Measurements from ENCODE around the gene ICAM4. TPM values are rescaled to one million over a fixed set of nuclear protein-coding genes. Genes with fewer than 3 reads are reported as not detected.

The ICAM4 gene
- total and polyA plus RNA-seq, 2 of the 13 experiments (the other 11 are each of a cell fraction or from before 2014, with no cell fraction given) = 2.9 to 4.0 TPM

DNA sequence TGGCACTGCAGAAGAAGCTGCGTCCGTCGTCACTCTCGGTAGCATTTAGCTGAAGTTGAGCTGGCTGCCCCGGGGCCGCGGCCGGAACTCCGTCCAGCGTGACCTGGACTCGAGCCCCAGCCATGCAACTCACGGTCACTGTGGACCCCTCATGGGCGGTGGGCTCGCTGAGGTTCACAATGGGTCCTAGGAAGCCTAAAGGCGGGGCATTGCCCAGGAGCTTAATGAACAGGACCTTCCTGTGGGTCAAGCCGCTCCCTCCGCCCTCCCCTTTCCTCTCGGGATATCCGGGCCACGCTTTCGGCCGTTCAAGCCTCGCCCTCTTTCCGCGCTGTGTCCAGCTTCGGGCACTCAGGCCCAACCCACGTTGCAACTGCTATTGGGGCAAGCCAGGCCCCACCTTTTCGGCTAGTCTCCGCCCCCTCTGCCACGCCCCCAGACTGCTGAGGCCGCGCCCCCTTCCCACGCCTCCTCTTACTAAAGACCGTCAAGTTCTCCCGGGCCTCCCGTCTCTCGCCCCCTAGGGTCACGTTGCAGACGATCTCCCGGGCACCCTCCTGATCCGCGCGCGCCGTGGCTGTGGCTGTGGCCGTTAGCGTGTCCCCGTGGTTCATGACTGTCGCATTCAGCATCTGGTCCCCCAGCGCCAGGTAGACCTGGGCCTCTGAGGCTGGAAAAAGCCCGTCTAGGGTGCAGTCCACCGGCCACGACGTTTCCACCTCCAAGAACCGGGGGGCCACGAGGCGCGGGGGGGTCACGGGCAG lies 48.0 kb downstream of the ICAM4 start (continued):
- no peak for TF ChIP-seq HNRNPK (IDR thresholded peaks at IDR 0.05; ENCODE audit: low read depth, low read length, poor library complexity, severe bottlenecking)
- no peak for TF ChIP-seq ZFP62 (CRISPR knock-in tag; IDR thresholded peaks at IDR 0.05)
- TF ChIP-seq ZFP41 (CRISPR knock-in tag; IDR thresholded peaks at IDR 0.05; ENCODE audit: borderline replicate concordance) = no peak
- no peak for TF ChIP-seq ZNF260 (CRISPR knock-in tag; IDR thresholded peaks at IDR 0.05; ENCODE audit: borderline replicate concordance, low read depth)
- TF ChIP-seq, protein P1, sequence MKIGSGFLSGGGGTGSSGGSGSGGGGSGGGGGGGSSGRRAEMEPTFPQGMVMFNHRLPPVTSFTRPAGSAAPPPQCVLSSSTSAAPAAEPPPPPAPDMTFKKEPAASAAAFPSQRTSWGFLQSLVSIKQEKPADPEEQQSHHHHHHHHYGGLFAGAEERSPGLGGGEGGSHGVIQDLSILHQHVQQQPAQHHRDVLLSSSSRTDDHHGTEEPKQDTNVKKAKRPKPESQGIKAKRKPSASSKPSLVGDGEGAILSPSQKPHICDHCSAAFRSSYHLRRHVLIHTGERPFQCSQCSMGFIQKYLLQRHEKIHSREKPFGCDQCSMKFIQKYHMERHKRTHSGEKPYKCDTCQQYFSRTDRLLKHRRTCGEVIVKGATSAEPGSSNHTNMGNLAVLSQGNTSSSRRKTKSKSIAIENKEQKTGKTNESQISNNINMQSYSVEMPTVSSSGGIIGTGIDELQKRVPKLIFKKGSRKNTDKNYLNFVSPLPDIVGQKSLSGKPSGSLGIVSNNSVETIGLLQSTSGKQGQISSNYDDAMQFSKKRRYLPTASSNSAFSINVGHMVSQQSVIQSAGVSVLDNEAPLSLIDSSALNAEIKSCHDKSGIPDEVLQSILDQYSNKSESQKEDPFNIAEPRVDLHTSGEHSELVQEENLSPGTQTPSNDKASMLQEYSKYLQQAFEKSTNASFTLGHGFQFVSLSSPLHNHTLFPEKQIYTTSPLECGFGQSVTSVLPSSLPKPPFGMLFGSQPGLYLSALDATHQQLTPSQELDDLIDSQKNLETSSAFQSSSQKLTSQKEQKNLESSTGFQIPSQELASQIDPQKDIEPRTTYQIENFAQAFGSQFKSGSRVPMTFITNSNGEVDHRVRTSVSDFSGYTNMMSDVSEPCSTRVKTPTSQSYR (CRISPR knock-in tag; IDR thresholded peaks at IDR 0.05; ENCODE audit: borderline replicate concordance) = no peak
- TF ChIP-seq MED8 (CRISPR knock-in tag; IDR thresholded peaks at IDR 0.05; ENCODE audit: insufficient replicate concordance) = no peak
- TF ChIP-seq ZNF3 (CRISPR knock-in tag; IDR thresholded peaks at IDR 0.05) = no peak
- no peak for TF ChIP-seq SNRNP70 (IDR thresholded peaks at IDR 0.05; ENCODE audit: low read depth, low read length)
- peak; percentile 52; the same call in 1 of the 2 replicates for TF ChIP-seq SALL1 (CRISPR knock-in tag; IDR thresholded peaks at IDR 0.05)
- TF ChIP-seq, protein P2, sequence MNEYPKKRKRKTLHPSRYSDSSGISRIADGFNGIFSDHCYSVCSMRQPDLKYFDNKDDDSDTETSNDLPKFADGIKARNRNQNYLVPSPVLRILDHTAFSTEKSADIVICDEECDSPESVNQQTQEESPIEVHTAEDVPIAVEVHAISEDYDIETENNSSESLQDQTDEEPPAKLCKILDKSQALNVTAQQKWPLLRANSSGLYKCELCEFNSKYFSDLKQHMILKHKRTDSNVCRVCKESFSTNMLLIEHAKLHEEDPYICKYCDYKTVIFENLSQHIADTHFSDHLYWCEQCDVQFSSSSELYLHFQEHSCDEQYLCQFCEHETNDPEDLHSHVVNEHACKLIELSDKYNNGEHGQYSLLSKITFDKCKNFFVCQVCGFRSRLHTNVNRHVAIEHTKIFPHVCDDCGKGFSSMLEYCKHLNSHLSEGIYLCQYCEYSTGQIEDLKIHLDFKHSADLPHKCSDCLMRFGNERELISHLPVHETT (CRISPR knock-in tag; conservative IDR thresholded peaks at IDR 0.05) = no peak; the same call in 1 of the 2 replicates
- TF ChIP-seq NKX3-1 (CRISPR knock-in tag; IDR thresholded peaks at IDR 0.05) = no peak
- TF ChIP-seq, protein P3, sequence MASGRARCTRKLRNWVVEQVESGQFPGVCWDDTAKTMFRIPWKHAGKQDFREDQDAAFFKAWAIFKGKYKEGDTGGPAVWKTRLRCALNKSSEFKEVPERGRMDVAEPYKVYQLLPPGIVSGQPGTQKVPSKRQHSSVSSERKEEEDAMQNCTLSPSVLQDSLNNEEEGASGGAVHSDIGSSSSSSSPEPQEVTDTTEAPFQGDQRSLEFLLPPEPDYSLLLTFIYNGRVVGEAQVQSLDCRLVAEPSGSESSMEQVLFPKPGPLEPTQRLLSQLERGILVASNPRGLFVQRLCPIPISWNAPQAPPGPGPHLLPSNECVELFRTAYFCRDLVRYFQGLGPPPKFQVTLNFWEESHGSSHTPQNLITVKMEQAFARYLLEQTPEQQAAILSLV (CRISPR knock-in tag; IDR thresholded peaks at IDR 0.05; ENCODE audit: borderline replicate concordance) = peak; percentile 39; the same call in 1 of the 2 replicates
- no peak for TF ChIP-seq AGO1 (IDR thresholded peaks at IDR 0.05; ENCODE audit: low read depth, low read length, poor library complexity, severe bottlenecking)
- TF ChIP-seq ZNF17 (CRISPR knock-in tag; IDR thresholded peaks at IDR 0.05) = no peak
- TF ChIP-seq, protein P4, sequence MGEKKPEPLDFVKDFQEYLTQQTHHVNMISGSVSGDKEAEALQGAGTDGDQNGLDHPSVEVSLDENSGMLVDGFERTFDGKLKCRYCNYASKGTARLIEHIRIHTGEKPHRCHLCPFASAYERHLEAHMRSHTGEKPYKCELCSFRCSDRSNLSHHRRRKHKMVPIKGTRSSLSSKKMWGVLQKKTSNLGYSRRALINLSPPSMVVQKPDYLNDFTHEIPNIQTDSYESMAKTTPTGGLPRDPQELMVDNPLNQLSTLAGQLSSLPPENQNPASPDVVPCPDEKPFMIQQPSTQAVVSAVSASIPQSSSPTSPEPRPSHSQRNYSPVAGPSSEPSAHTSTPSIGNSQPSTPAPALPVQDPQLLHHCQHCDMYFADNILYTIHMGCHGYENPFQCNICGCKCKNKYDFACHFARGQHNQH (CRISPR knock-in tag; IDR thresholded peaks at IDR 0.05) = 0 out of 2 replicates have a peak, but pooled peaks have one; percentile 23
- TF ChIP-seq SP140L (CRISPR knock-in tag; IDR thresholded peaks at IDR 0.05; ENCODE audit: borderline replicate concordance) = no peak
- no peak for TF ChIP-seq FIP1L1 (IDR thresholded peaks at IDR 0.05; ENCODE audit: borderline replicate concordance, insufficient read depth, low read depth, low read length)
- TF ChIP-seq ZNF530 (CRISPR knock-in tag; IDR thresholded peaks at IDR 0.05; ENCODE audit: low read depth) = no peak
- peak; percentile 99 for TF ChIP-seq ZC3H13 (CRISPR knock-in tag; IDR thresholded peaks at IDR 0.05)
- 0 out of 2 replicates have a peak, but pooled peaks have one; percentile 35 for TF ChIP-seq ZNF558 (CRISPR knock-in tag; IDR thresholded peaks at IDR 0.05; ENCODE audit: borderline replicate concordance)
- peak; percentile 40; the same call in 1 of the 2 replicates for TF ChIP-seq ZNF317 (CRISPR knock-in tag; IDR thresholded peaks at IDR 0.05)
- peak; percentile 24; the same call in 1 of the 2 replicates for TF ChIP-seq RARA (CRISPR knock-in tag; IDR thresholded peaks at IDR 0.05)
- peak; percentile 24 for TF ChIP-seq RBM39 (IDR thresholded peaks at IDR 0.05; ENCODE audit: low read depth, low read length, poor library complexity, severe bottlenecking)
